ENCODE measurements around the gene VASN. TPM values are rescaled to one million over a fixed set of nuclear protein-coding genes. Genes with fewer than 3 reads are reported as not detected.

VASN gene
- total RNA-seq, 2 donors from 2014 or later: 14.3 to 22.1 TPM

GRCh38 chr16:4395055-4395726 is 23.5 kb downstream of the VASN start:
- ATAC-seq: no peak
- DNase-seq: no peak
- Histone ChIP-seq H3K27ac (no peak overlapping the region), H3K27me3 (no peaks in the 10 kb centered on the region), H3K4me3 (no peak overlapping the region), H3K36me3 (replicated peaks in 1 of 2; ENCODE audit: insufficient read depth in 1 of 2, low read depth in 2 of 2) (no peaks in the 10 kb centered on the region), H3K4me1 (no peaks in the 10 kb centered on the region), H3K9me3 (no peaks in the 10 kb centered on the region)
- no peak for TF ChIP-seq CTCF (IDR thresholded peaks at IDR 0.05)
- TF ChIP-seq POLR2A (IDR thresholded peaks at IDR 0.05): no peak
- intact Hi-C loops (cut with DNase I): no loop called here
- 69 to 75% methylated on average over 4 to 8 of the region's 9 CpGs for WGBS, 2 donors

GRCh38 chr16:4399001-4399730 is 27.5 kb downstream of the VASN start:
- no peak overlapping the region for H3K4me3 ChIP-seq
- H3K27me3 ChIP-seq: no peaks in the 10 kb centered on the region
- DNase-seq (no peak), ATAC-seq (no peak)
- no peaks in the 10 kb centered on the region for H3K9me3 ChIP-seq
- peaks cover 7% of the 10 kb centered on the region for H3K4me1 ChIP-seq
- no peaks in the 10 kb centered on the region for H3K36me3 ChIP-seq (replicated peaks in 1 of 2; ENCODE audit: insufficient read depth in 1 of 2, low read depth in 2 of 2)
- 86 to 89% methylated on average over 9 of the region's 9 CpGs for whole genome bisulfite sequencing, 2 donors
- H3K27ac ChIP-seq: no peak overlapping the region
- TF ChIP-seq CTCF (IDR thresholded peaks at IDR 0.05) (no peak), POLR2A (IDR thresholded peaks at IDR 0.05) (no peak)
- intact Hi-C loops (cut with DNase I): no loop called here

GRCh38 chr16:4401094-4401501 is 29.4 kb downstream of the VASN start:
- DNase-seq: no peak
- no peak for ATAC-seq
- H3K4me3 ChIP-seq: no peak overlapping the region
- H3K27me3 ChIP-seq: no peaks in the 10 kb centered on the region
- peaks cover 7% of the 10 kb centered on the region for H3K4me1 ChIP-seq
- TF ChIP-seq POLR2A (IDR thresholded peaks at IDR 0.05) (no peak), CTCF (IDR thresholded peaks at IDR 0.05) (no peak)
- 93 to 95% methylated on average over 12 of the region's 12 CpGs for WGBS, 2 donors
- intact Hi-C loops (cut with DNase I): loop anchor here (2.0 to 10.0 kb wide), 3 partner anchors 40 to 206 kb away; no protein-coding TSS in a partner anchor
- H3K36me3 ChIP-seq (replicated peaks in 1 of 2; ENCODE audit: insufficient read depth in 1 of 2, low read depth in 2 of 2): no peaks in the 10 kb centered on the region
- no peaks in the 10 kb centered on the region for H3K9me3 ChIP-seq
- no peak overlapping the region for H3K27ac ChIP-seq

- no peaks in the 10 kb centered on the region for H3K9me3 ChIP-seq
- WGBS, 2 donors: 91 to 92% methylated on average over 12 of the region's 12 CpGs
- intact Hi-C loops (cut with DNase I): loop anchor here (2.0 to 10.0 kb wide), 3 partner anchors 41 to 207 kb away; no protein-coding TSS in a partner anchor
- H3K27ac ChIP-seq: no peak overlapping the region
- peaks cover 7% of the 10 kb centered on the region for H3K4me1 ChIP-seq
- no peak for ATAC-seq
- TF ChIP-seq POLR2A (IDR thresholded peaks at IDR 0.05): no peak
- H3K36me3 ChIP-seq (replicated peaks in 1 of 2; ENCODE audit: insufficient read depth in 1 of 2, low read depth in 2 of 2): no peaks in the 10 kb centered on the region
- no peak overlapping the region for H3K4me3 ChIP-seq
- H3K27me3 ChIP-seq: no peaks in the 10 kb centered on the region
- DNase-seq: no peak
These were observed 29.9 kb downstream of the VASN start for GRCh38 chr16:4401510-4401909.

GRCh38 chr16:4402439-4403132 is 30.9 kb downstream of the VASN start:
- H3K4me3 ChIP-seq: no peak overlapping the region
- no peaks in the 10 kb centered on the region for H3K36me3 ChIP-seq (replicated peaks in 1 of 2; ENCODE audit: insufficient read depth in 1 of 2, low read depth in 2 of 2)
- 11 to 24% methylated on average over 8 to 29 of the region's 29 CpGs for WGBS, 2 donors
- H3K27ac ChIP-seq: no peak overlapping the region
- peaks cover 7% of the 10 kb centered on the region for H3K4me1 ChIP-seq
- TF ChIP-seq POLR2A (IDR thresholded peaks at IDR 0.05): no peak
- TF ChIP-seq CTCF (IDR thresholded peaks at IDR 0.05): peak; percentile 89 to 95 (median 92)
- ATAC-seq: peak; percentile 93
- H3K27me3 ChIP-seq: no peaks in the 10 kb centered on the region
- no peaks in the 10 kb centered on the region for H3K9me3 ChIP-seq
- peak; percentile 79 to 89 (median 85) for DNase-seq
- intact Hi-C loops (cut with DNase I): loop anchor here (10.0 kb wide), 2 partner anchors 108 to 208 kb away; no protein-coding TSS in a partner anchor

Data from body of pancreas (tissue), 4 donors.